Ascending aorta (tissue), 2 donors: ENCODE measurements around the gene DMKN. TPM values are rescaled to one million over a fixed set of nuclear protein-coding genes. Genes with fewer than 3 reads are reported as not detected.

Experiments
- DNase-seq, 2 donors: peaks; one replicate each; pipeline ENCODE4 v3.0.0-alpha.2; 2019; ENCODE audit warnings: low spot score in 2 of 2
- H3K27ac ChIP-seq, 2 donors: fragments of 200-600 bp; sonication (generic); one replicate each; pipeline ENCODE4 v1.5.1; 2016 to 2017; ENCODE audit warnings: mild to moderate bottlenecking in 1 of 2
- H3K27me3 ChIP-seq: fragments of 200-600 bp; sonication (generic); one replicate; pipeline ENCODE4 v1.5.1; 2017
- H3K36me3 ChIP-seq, 2 donors: fragments of 200-600 bp; sonication (generic); one replicate each; pipeline ENCODE4 v1.5.1; 2016
- H3K4me1 ChIP-seq, 2 donors: fragments of 200-600 bp; sonication (generic); one replicate each; pipeline ENCODE4 v1.5.1; 2016 to 2017; ENCODE audit warnings: mild to moderate bottlenecking in 1 of 2
- H3K4me3 ChIP-seq, 2 donors: fragments of 200-600 bp; sonication (generic); one replicate each; pipeline ENCODE4 v1.5.1; 2016 to 2017; ENCODE audit warnings: mild to moderate bottlenecking in 1 of 2
- H3K9me3 ChIP-seq, 2 donors: fragments of 200-600 bp; sonication (generic); one replicate each; pipeline ENCODE4 v1.5.1; 2016
- CTCF ChIP-seq, 3 experiments: fragments of 200-600 bp in 2 of 3; fragments of 450-650 bp in 1 of 3; sonication (generic) in 2 of 3; IDR thresholded peaks; one replicate each; pipeline ENCODE4 v1.5.1; 2016 to 2019; ENCODE audit warnings: antibody characterized with exemption in 3 of 3, mild to moderate bottlenecking in 1 of 3, moderate library complexity in 1 of 3
- intact Hi-C: fragments of 100-400 bp; cut with DNase I; formaldehyde crosslinking; loops from one replicate; pipeline ENCODE4 v1.15.1; 2023
- total RNA-seq: library from RNA; depleted of rRNA; stranded (reverse); fragments of >200 nt; gene quantifications from one replicate; pipeline ENCODE4 v1.1.0, GENCODE V29; 2016

Gene DMKN
- total RNA-seq, 1 donor from 2014 or later, result 1.7 TPM

- H3K36me3 ChIP-seq, result no peaks in the 10 kb centered on the region
- no peak for DNase-seq
- no peak for TF ChIP-seq CTCF (IDR thresholded peaks at IDR 0.05)
- no peaks in the 10 kb centered on the region for H3K9me3 ChIP-seq
- H3K27me3 ChIP-seq, result no peaks in the 10 kb centered on the region
- H3K4me3 ChIP-seq, result no peak overlapping the region
- H3K4me1 ChIP-seq, result no peaks in the 10 kb centered on the region
- intact Hi-C loops, result no loop called here
- H3K27ac ChIP-seq, result no peak overlapping the region
Measured at GRCh38 chr19:35525873-35526272, 12.4 kb upstream of the DMKN start.

GRCh38 chr19:35524181-35524837 lies 10.9 kb upstream of the DMKN start:
- no peak for TF ChIP-seq CTCF (IDR thresholded peaks at IDR 0.05)
- intact Hi-C loops, result no loop called here
- Histone ChIP-seq H3K9me3 (no peaks in the 10 kb centered on the region), H3K4me1 (no peaks in the 10 kb centered on the region), H3K36me3 (no peaks in the 10 kb centered on the region), H3K27ac (no peak overlapping the region), H3K4me3 (no peak overlapping the region), H3K27me3 (no peaks in the 10 kb centered on the region)
- no peak for DNase-seq

- Histone ChIP-seq H3K4me3 (no peak overlapping the region), H3K4me1 (no peaks in the 10 kb centered on the region), H3K9me3 (no peaks in the 10 kb centered on the region), H3K36me3 (no peaks in the 10 kb centered on the region), H3K27ac (no peak overlapping the region), H3K27me3 (no peaks in the 10 kb centered on the region)
- DNase-seq, result no peak
- intact Hi-C loops, result no loop called here
- no peak for TF ChIP-seq CTCF (IDR thresholded peaks at IDR 0.05)
Measured at GRCh38 chr19:35522745-35523327, 9.4 kb upstream of the DMKN start.

- H3K4me3 ChIP-seq, result no peak overlapping the region
- H3K4me1 ChIP-seq, result no peaks in the 10 kb centered on the region
- H3K27me3 ChIP-seq, result no peaks in the 10 kb centered on the region
- H3K9me3 ChIP-seq, result no peaks in the 10 kb centered on the region
- no peak for DNase-seq
- no peaks in the 10 kb centered on the region for H3K36me3 ChIP-seq
- no peak for TF ChIP-seq CTCF (IDR thresholded peaks at IDR 0.05)
- intact Hi-C loops, result no loop called here
- H3K27ac ChIP-seq, result no peak overlapping the region
Measured at GRCh38 chr19:35521124-35521743, 7.8 kb upstream of the DMKN start.

- DNase-seq, result no peak
- no peak for TF ChIP-seq CTCF (IDR thresholded peaks at IDR 0.05)
- no peaks in the 10 kb centered on the region for H3K9me3 ChIP-seq
- no peaks in the 10 kb centered on the region for H3K36me3 ChIP-seq
- no peak overlapping the region for H3K27ac ChIP-seq
- no peak overlapping the region for H3K4me3 ChIP-seq
- H3K4me1 ChIP-seq, result no peaks in the 10 kb centered on the region
- intact Hi-C loops, result no loop called here
- H3K27me3 ChIP-seq, result no peaks in the 10 kb centered on the region
Measured at GRCh38 chr19:35519291-35519690, 5.8 kb upstream of the DMKN start.
